IgD-negative memory B cell (primary cell): Measurements from ENCODE around the gene NFIC. TPM values are rescaled to one million over a fixed set of nuclear protein-coding genes. Genes with fewer than 3 reads are reported as not detected.

Experiments used
- H3K27ac Mint-ChIP-seq, 3 donors: one replicate each; pipeline ENCODE4 v1.8.0; 2020 to 2022; ENCODE audit warnings: mild to moderate bottlenecking in 3 of 3, mixed read lengths in 3 of 3, moderate library complexity in 1 of 3
- H3K27me3 Mint-ChIP-seq: one replicate; pipeline ENCODE4 v1.8.0; 2021; ENCODE audit warnings: mixed read lengths
- H3K36me3 Mint-ChIP-seq: one replicate; pipeline ENCODE4 v1.8.0; 2020; ENCODE audit warnings: mild to moderate bottlenecking, mixed read lengths
- H3K4me1 Mint-ChIP-seq, 3 donors: one replicate each; pipeline ENCODE4 v1.8.0; 2020 to 2022; ENCODE audit warnings: mixed read lengths in 3 of 3, mild to moderate bottlenecking in 1 of 3
- H3K4me3 Mint-ChIP-seq, 4 donors: one replicate each; pipeline ENCODE4 v1.8.0; 2020 to 2022; ENCODE audit warnings: mild to moderate bottlenecking in 4 of 4, mixed read lengths in 4 of 4, moderate library complexity in 3 of 4
- H3K9me3 Mint-ChIP-seq, 3 donors: one replicate each; pipeline ENCODE4 v1.8.0; 2020 to 2021; ENCODE audit warnings: mixed read lengths in 3 of 3, mild to moderate bottlenecking in 1 of 3
- polyA plus RNA-seq: library from polyadenylated mRNA; unstranded; fragments of 300-500 nt; fragmentation: Illumina TruSeq; gene quantifications from one replicate; pipeline ENCODE4 v1.2.3, GENCODE V29; 2021

The NFIC gene
- polyA plus RNA-seq, 1 donor from 2014 or later: 12.8 TPM

DNA sequence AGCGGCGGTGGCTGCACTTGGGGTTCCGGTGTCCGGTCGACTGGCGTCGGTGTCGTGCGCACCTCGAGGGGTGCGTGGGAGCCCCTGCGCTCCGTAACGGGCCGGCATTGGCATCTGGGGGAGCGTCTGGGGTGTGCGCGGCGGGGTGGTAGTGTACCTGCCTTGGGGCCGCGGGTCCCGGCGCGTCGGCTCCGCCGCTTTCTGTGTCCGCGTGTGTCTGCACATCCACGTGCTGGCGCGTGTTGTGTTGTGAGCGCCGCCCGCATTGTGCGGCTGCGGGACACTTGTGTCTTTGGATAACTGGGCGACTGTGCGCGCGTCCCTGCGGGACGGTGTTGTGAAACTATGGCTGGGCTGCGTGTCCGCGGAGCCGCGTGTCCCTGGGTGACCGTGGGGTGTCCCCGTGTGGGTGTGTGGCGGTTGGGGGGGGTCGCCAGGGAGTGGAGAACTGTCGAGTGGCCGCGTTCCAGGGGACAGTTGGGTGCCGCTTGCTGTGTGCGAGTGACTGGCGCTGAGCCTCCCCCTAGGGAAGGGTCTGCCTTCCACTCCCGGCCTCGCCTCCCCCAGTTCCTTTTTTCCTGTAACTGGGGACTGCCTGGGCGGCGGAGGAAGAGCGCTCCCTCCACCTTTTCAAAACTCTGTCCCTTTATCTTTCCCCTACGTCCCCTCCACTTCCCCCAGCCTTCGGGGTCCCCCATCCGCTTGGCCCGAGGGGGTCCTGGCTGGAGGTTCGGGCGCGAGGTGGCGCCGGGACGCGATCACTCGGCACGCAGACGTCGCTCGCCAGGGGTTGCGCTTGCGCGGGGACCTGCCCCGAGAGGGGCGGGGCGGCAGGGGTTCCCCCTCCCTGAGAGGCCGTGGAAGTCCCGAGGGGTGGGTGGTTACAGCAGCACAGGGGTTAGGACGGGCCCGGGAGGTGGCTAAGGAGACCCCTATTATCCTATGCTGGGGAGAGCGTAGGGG is 5.7 kb upstream of the NFIC start:
- H3K27ac Mint-ChIP-seq: peak overlapping the region in 2 of 3 donors; percentile 22 to 71
- peak overlapping the region; percentile 87 to 95 (median 94) for H3K4me3 Mint-ChIP-seq
- peaks cover 10 to 23% (median 22%) of the 10 kb centered on the region in 3 donors for H3K4me1 Mint-ChIP-seq
- no peaks in the 10 kb centered on the region for H3K36me3 Mint-ChIP-seq
- peaks cover 11% of the 10 kb centered on the region for H3K27me3 Mint-ChIP-seq
- no peaks in the 10 kb centered on the region for H3K9me3 Mint-ChIP-seq

- H3K4me3 Mint-ChIP-seq: peak overlapping the region; percentile 87 to 95 (median 94)
- peak overlapping the region in 2 of 3 donors; percentile 22 to 83 for H3K27ac Mint-ChIP-seq
Measured at GRCh38 chr19:3361384-3362216, 4.8 kb upstream of the NFIC start.

DNA sequence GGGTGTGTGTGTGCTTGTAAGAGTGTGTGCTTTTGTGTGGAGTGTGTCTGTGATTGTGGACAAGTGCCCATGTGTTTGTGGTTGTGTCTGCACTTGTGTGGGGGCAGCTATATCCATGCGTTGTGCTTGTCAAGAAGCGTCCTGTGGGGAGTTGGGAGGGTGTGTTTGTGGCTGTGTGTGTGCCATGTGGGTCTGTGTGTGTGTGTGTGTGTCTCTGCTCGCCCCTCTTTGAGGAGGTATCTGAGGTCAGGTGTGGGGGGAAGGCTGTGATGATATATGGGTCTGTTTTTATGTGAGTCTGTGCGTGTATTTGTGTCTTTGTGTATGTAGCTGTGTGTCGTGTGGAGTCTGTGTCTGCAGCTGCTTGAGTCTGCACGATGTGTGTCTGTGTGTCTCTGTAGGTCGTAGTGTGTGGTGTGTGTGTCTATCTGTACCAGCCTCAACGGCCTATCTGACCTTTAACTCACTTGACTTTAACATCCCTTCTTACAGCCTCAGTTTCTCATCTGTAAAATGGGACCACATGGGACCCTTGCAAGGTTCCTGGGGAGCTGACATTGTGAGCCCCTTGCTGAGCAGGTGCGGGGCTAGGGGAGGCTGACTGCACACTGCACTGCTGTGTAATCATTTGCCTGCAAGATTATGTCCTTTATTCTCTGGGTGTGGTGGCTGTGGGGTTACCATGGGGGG is 4.0 kb upstream of the NFIC start:
- H3K9me3 Mint-ChIP-seq: no peaks in the 10 kb centered on the region
- H3K27me3 Mint-ChIP-seq: peaks cover 12% of the 10 kb centered on the region
- peak overlapping the region in 1 of 3 donors; percentile 18 for H3K27ac Mint-ChIP-seq
- no peaks in the 10 kb centered on the region for H3K36me3 Mint-ChIP-seq
- H3K4me3 Mint-ChIP-seq: peak overlapping the region in 3 of 4 donors; percentile 45 to 93 (median 75)
- peaks cover 10 to 21% (median 17%) of the 10 kb centered on the region in 3 donors for H3K4me1 Mint-ChIP-seq

More at GRCh38 chr19:3361384-3362216, 4.8 kb upstream of the NFIC start:
- H3K36me3 Mint-ChIP-seq: no peaks in the 10 kb centered on the region
- H3K27me3 Mint-ChIP-seq: peaks cover 12% of the 10 kb centered on the region
- no peaks in the 10 kb centered on the region for H3K9me3 Mint-ChIP-seq
- H3K4me1 Mint-ChIP-seq: peaks cover 10 to 23% (median 22%) of the 10 kb centered on the region in 3 donors

DNA sequence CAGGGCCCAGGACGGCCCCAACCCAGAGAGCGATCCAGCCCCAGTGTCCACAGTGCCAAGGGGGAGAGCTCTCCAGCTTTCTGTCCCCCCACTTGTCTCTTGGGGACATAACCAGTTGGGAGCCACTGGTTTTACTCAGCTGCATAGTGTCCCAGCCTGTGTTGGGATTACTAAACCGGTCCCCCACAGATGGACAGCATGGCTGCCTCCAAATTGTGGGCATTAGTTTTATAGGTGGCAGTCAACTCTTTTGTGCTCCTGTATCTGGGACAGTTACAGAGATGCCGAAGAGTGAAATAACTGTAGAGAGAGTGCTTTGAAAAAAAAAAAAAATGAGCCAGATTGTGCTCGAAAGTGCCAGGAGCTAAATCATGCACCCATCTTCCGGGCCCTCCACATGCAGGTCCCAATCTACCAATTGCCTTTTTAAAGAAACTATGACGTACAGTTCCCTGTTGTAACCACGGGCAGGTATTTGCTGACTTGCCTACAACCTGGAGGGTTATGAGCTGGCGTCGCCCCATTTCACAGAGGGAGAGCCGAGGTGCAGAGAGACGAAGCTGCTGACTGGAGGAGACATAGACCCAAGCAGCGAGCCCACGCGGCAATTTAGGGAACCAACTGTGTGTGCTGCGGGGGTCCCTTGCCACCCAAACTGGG is 2.4 kb upstream of the NFIC start:
- H3K36me3 Mint-ChIP-seq: peaks cover 2% of the 10 kb centered on the region
- peak overlapping the region in 2 of 4 donors; percentile 35 to 45 for H3K4me3 Mint-ChIP-seq
- peaks cover 15 to 22% (median 18%) of the 10 kb centered on the region in 3 donors for H3K4me1 Mint-ChIP-seq
- peak overlapping the region in 1 of 3 donors; percentile 70 for H3K27ac Mint-ChIP-seq
- peaks cover 18% of the 10 kb centered on the region for H3K27me3 Mint-ChIP-seq
- no peaks in the 10 kb centered on the region for H3K9me3 Mint-ChIP-seq

GRCh38 chr19:3364501-3364858 is 1.9 kb upstream of the NFIC start:
- peaks cover 20% of the 10 kb centered on the region for H3K27me3 Mint-ChIP-seq
- H3K36me3 Mint-ChIP-seq: peaks cover 2% of the 10 kb centered on the region
- peaks cover 18 to 22% (median 21%) of the 10 kb centered on the region in 3 donors for H3K4me1 Mint-ChIP-seq
- peak overlapping the region in 2 of 4 donors; percentile 35 to 60 for H3K4me3 Mint-ChIP-seq
- H3K27ac Mint-ChIP-seq: no peak overlapping the region
- H3K9me3 Mint-ChIP-seq: no peaks in the 10 kb centered on the region

DNA sequence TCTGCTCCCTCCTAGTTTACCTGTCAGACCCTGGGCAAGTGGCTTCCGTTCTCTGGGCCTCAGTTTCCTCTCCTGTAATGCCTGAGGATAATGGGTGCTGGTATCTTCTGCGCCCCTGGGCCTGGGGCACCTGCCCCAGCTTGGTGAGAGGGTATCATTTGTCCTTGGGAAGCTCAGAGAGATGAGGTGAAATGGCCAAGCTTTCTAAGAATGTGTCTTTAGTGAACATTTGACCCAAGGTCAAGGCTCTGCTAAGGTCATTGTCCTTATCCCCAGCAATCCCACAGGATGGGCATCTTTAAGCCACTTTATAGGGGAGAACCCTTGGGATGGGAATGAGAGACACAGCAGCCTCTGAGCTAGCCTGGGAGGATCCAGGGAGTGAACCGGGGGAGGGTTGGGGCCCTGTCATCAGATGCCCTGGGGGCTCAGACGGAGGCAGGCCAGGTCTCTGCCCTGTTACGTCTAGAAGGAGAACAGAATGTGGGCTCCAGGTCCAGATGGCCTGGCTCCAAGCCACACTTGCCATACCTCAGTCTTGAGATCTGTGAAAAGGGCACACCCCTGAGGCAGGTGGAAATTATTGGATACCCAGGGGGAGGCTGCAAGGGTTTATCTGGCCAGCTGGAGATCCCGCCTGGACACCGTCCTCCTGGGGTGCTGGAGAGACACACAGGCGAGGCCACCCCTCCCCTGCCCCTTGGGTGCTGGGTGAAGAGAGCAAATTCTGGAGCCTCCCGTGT is 1.1 kb upstream of the NFIC start:
- Mint-ChIP-seq H3K9me3 (no peaks in the 10 kb centered on the region), H3K4me1 (peaks cover 20 to 23% (median 22%) of the 10 kb centered on the region in 3 donors), H3K27ac (peak overlapping the region in 2 of 3 donors; percentile 9 to 63)

DNA sequence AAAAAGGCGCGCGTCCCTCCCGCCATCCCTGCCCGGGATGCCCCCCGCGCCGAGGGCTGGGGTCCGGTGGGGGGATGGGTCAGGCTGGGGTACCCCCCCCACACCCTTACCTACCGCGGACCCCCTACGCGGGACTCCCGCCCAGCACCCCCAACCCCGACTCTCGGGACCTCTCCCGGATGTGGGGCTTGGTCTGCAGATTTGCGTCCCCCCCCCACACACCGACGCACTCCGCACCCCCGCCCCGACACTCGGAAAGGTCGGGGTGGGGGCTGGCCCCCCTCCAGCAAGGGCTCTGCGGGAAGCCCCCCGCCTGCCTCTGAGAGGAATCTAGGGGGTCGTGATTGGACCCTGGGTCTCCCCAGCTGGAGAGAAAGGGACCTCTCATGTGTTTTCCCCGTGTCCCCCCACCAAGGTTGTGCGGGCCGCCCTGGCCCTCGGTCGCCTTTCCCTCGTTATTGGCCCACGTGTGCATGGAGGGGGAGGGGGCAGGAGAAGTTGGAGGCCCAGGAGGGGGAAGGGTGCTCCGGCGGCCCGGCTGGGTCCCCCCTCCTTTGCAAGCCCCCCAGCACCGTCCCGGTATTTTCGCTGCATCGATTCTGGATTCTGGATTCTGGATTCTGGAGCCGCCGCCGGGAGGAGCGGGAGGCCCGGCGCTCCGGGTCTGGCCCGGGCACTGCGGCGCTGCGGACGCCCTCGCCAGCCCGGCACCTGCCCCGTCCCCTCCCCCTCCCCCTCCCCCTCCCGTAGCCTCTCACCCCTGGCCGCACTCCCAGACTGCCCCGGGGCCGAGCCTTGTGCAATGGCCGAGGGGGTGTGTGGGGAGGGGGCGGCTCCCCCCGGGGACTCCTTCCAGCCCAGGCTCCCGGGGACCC is 607 bp downstream of the NFIC start:
- Mint-ChIP-seq H3K36me3 (peaks cover 2% of the 10 kb centered on the region), H3K27ac (no peak overlapping the region), H3K27me3 (peaks cover 22% of the 10 kb centered on the region), H3K4me3 (peak overlapping the region in 3 of 4 donors; percentile 67 to 73 (median 71)), H3K9me3 (no peaks in the 10 kb centered on the region), H3K4me1 (peaks cover 15 to 21% (median 19%) of the 10 kb centered on the region in 3 donors)

More for the DNA sequence above, 1.1 kb upstream of the NFIC start:
- H3K36me3 Mint-ChIP-seq: peaks cover 2% of the 10 kb centered on the region
- peaks cover 23% of the 10 kb centered on the region for H3K27me3 Mint-ChIP-seq
- peak overlapping the region; percentile 41 to 81 (median 65) for H3K4me3 Mint-ChIP-seq

DNA sequence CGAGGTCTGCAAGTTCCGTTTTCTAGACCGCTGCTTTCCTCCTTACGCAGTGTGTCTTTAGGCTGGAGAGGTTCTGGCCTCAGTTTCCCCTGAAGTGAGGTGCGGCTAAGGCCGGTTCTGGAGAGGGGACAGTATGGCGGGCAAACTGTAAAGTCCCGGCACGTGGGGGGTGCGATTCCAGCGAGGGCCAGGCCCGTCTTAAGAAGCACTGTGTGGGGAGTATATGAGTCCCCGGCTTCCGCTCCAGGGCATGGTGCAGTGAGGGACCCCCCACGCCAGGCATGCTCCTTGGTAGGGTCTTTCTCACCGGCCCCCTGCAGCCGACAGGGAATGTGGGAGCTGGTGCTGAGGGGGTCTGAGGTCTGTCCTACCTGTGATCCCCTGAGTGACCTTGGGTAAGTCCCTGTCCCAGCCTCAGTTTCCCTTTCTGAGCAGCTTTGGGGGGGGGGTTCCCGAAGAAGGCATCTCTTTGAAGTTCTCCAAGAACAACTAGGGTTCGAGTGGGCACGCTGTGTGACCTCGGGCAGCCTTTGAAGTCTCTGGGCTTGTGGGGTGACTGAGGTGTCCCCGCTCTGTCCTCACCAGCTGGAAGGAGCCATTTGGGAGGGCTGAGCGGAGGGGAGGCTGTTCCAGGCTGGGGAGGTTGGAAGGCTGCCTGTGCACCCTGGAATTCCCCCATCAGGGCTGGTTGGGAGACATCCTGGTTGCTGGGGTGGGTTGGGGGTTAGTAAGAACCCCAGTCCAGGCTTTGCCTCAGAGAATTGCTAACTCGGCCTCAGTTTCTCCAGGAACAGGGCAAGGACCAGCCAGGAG is 1.5 kb downstream of the NFIC start:
- H3K27ac Mint-ChIP-seq: no peak overlapping the region
- peaks cover 13 to 16% (median 13%) of the 10 kb centered on the region in 3 donors for H3K4me1 Mint-ChIP-seq
- peak overlapping the region in 3 of 4 donors; percentile 71 to 73 (median 72) for H3K4me3 Mint-ChIP-seq
- no peaks in the 10 kb centered on the region for H3K9me3 Mint-ChIP-seq
- H3K27me3 Mint-ChIP-seq: peaks cover 21% of the 10 kb centered on the region
- H3K36me3 Mint-ChIP-seq: peaks cover 2% of the 10 kb centered on the region

- peaks cover 2% of the 10 kb centered on the region for H3K36me3 Mint-ChIP-seq
- peaks cover 11 to 16% (median 13%) of the 10 kb centered on the region in 3 donors for H3K4me1 Mint-ChIP-seq
- peak overlapping the region in 2 of 4 donors; percentile 54 to 72 for H3K4me3 Mint-ChIP-seq
- H3K27me3 Mint-ChIP-seq: peaks cover 21% of the 10 kb centered on the region
- H3K27ac Mint-ChIP-seq: no peak overlapping the region
- H3K9me3 Mint-ChIP-seq: no peaks in the 10 kb centered on the region
Measured at GRCh38 chr19:3368441-3368795, 2.0 kb downstream of the NFIC start.

- Mint-ChIP-seq H3K4me1 (peaks cover 10 to 16% (median 13%) of the 10 kb centered on the region in 3 donors), H3K9me3 (no peaks in the 10 kb centered on the region), H3K27me3 (peaks cover 21% of the 10 kb centered on the region), H3K27ac (no peak overlapping the region), H3K4me3 (peak overlapping the region in 2 of 4 donors; percentile 51 to 54), H3K36me3 (peaks cover 2% of the 10 kb centered on the region)
Measured at GRCh38 chr19:3368848-3369336, 2.5 kb downstream of the NFIC start.

GRCh38 chr19:3369337-3370213 is 3.2 kb downstream of the NFIC start:
- Mint-ChIP-seq H3K27me3 (peaks cover 21% of the 10 kb centered on the region), H3K9me3 (no peaks in the 10 kb centered on the region), H3K4me3 (peak overlapping the region in 2 of 4 donors; percentile 23 to 55), H3K27ac (no peak overlapping the region), H3K4me1 (peaks cover 6 to 16% (median 13%) of the 10 kb centered on the region in 3 donors), H3K36me3 (peaks cover 2% of the 10 kb centered on the region)
